ENCODE results near the gene CMIP.

Gene CMIP

DNA sequence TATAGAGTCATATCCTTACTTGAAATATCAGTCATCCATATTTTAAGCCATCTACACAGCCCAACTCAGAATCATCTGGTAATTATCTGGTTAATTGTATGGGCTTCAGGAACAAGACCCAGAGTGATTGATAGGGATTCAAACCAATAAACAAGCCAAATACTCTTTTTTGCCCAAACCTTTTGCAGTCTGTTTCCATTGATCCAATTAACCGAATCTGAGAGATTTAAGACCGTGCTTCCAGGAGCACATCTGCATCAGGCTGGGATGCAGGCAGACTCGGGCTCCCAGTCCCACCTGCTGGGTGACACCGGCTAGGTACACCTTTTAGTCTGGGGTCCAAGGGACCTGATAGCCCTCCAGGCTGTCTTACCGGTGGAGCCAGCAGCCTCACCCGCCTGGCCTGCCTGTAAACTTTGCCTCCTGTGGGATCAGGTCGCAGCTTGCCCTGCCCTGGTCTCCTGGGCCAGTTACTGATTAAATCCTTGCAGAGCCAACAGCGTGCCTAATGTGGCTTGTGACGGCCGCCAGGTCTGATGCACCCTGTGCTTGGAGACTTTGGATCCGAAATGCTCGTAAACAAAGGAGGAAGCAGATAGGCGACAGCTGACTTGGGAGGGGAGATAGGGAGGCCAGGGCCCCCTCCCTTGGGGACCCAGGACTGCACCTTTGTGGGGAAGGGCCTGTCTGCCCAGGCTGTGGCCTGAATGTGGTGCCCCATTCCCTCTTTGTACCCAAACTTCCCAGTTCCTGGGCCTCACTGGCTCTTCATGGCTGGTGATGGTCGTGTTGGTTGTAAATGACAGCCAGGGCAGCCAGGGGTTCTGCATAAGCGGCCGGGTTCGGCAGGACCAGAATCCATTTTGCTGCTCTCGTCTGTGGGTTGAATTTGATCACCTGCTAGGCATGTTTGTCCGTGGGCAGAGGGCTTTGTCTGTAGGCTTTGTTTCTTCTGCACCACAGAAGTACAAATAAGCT, 3.8 kb downstream of the CMIP start:
- DNase-seq: no peak

DNA sequence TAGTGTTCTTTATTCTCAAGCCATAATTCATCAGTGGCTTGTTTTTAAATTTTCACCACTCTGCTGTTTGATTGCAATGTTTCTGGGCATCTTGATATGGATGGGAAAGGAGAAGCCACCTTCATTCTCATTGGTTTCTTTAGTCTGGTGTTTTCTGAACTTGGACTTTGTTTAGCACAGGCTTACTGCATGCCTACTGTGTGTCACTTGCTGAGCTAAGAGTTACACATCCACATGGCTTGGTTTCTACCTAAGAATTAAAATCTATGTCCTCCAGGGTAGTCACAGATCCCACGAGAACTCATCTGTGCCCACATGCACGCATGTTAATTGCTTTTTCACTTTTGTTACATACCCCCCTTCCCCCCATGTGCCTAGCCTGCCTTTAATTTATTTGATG, 4.6 kb downstream of the CMIP start:
- DNase-seq: no peak

DNA sequence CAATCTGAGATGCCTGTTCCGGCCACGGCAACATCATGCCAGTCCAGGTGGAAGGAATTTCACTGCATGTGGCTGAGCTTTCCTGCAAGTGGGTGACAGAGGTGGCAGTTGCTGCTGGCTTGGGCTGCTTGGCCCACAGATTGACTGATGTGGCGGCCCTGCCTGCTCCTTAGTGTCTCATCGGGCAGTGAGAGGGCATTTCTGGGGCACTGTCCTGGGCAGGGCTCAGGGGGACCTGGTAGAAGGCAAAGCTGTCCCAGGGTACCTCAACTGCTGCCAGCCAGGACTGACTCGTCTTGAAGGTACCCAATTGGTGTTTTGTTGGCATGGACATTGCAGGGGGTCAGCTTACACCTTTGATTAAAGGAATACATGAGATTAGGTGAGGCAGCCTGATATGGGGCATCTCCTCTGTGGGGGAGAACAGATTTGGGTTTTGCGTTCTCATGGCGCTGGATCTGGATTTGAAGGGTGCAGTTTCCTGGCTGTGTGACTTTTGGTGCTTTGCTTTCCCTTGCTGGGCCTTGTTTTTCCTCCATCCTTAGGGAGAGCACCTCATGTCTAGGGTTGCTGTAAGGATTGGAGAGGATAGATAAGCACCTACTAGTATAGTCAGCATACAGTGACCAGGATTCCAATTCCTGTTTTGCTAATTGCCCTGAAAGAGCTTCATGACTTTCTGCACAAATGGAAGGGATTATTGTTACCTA, 5.4 kb downstream of the CMIP start:
- DNase-seq: no peak

DNA sequence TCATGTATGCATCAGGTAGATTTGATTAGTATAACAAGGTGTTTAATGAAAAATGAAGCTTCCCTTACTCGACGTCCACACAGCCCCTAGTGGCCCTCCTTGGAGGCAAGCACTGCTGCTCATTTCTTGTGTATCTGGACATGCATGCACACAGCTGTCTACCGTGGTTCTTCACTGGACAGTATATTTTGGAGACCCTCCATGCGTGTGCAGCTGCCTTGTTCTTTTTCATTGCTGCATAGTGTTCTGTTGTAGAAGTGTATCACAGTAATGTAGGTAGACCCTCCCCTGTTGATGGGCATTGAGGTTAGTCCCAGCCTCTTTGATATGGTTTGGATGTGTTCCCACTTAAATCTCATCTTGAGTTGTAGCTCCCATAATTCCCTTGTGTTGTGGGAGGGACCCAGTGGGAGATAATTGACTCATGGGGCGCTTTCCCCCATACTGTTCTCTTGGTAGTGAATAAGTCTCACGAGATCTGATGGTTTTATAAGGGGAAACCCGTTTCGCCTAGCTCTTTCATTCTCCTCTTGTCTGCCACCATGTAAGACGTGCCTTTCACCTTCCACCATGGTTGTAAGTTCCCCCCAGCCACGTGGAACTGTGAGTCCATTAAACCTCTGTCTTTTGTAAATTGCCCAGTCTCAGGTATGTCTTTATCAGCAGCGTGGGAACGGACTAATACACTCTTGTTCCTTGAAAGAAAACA, 6.3 kb downstream of the CMIP start:
- no peak for DNase-seq

DNA sequence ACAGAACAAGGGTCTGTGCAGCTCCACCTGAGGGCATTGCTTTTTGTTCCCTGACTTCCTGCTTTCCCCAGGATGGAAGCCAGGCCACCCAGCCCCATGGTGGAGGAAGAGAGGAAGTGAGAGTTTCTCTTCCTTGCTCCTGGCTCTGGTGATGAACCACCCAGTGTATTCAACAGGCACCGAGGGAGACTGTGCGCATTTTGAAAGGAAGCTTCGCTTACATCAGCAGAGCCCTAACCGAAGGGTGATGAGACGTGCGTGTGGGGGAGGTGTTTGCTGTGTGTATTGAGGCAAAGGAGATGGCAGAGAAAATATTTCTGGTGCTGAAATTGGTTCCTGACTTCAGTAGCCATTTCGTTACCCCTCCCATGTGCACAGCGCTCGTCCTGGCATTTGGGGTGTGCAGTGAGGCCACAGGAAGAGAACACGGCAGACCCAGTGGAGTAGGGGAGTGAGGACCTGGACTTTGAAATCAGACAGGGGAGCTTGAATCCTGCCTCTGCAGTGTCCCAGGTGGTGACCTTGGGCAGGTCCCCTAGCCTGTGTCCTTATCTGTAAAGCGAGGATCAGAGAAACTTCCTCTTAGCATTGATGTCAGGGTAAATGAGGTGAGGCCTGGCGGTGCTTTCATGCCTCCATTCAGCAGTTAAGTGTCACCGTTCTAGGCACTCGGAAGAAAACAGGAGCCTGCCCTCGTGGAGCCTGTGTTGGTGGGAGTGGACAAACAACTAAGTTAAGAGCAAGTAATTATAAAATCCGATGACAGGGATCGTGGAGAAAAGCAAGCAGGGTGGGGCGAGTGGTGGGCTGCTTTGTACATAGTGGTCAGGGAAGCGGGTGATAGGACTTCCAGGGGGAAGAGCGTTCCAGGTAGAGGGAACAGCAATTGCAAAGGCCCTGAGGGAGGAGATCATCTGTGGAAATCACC, 7.4 kb downstream of the CMIP start:
- DNase-seq: peak; percentile 42 to 57

DNA sequence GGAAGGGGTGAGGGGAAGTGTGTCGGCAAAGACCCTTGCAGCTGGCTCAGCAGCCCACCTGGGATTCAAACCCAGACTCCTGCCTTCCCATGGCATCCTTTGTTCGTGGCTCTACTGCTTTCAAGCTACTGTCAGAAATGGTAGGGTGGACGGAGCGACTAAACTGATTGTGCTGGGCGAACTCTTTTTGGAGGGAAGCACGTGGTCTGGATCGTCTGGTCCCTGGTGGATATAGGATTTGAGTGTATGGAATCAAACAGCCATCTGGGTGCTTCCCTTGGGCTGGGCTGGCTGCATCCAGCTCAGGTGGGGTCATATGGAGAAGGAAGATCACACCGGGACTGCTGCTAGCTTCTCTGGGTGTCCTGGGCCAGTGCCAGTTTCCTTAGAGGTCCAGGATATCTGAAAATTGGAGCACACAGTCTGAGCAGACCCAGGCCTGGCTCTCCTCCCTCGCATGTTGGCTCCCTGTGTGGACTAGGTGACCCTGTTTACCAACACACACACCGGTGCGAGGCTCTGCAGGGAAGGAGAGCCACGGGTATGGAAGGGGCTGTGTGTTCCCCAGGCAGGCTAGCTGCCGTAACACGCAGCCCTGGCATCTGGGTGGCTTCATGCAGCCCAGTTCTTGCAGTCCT, 8.6 kb downstream of the CMIP start:
- DNase-seq: no peak

DNA sequence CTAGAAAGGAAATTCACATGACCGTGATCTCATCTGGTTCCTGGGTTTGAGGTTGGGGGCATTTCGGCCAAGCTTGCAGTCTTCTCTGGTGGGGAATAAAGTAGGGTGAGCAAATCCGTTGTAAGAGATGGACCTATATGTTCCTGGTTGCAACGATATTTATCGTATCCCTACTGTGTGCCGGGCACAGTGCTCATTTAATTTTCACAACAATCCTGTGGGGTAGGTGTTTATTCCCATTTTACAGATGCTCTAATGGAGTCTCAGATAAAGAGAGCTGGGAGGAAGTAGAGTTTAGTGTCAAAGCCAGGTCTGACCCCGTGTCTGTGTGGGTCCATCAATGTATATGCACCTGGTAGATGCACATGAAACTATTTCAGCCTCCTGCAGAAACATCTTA, 9.4 kb downstream of the CMIP start:
- DNase-seq: no peak

DNA sequence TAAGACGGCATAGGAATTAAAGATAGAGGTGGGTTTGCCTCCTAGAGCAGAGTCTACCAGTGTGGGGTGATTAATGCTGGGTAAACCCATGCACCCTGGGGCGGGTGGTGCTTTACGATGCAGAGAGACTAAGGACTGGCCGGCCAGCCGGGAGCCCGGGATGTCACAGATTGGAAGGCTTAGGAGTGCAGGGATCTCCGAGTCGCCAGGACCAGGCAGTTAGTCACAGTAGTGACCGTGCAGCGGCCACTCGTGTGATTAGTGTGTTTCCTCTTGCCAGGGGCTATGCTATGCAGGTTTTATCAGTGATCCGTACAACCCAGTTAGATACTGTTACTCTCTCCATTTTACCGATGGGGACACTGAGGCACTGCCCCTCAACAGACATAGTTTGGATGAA, 10.4 kb downstream of the CMIP start:
- no peak for DNase-seq

DNA sequence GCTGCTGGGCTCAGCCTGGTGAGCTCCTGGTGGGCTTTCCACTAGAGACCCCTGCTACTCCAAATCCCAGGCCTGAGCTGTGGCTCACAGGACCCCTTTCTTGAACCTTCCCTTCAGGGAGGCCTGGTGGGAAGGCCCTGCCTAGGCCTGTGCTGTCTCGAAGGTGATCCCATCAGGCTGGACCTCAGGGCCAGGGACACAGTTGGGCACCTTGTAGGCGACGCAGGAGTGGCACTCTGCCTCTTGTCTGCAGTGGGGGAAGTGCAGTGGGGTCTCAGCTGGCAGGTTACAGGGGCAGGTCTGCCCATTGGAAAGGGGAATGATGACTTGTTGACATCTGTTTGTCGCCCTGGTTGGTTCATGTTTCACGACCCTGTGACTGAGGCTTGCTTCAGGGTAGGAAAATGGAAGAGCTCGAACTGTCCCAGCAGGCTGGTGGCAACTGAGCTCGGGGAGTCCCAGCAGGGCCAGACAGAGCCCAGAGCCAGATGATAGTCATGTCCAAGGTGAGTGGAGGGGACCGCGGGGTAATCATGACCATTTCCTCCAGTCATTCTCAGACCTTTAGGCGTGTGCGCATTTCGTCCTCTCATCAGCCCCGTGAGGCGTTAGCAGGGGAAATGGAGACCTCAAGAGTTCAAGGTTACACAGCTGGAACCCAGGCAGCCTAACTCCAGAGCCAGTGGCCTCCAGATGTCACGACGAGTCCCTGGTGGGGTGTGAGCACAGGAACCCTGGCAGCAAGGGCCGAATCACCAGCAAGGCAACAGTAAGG, 11.3 kb downstream of the CMIP start:
- DNase-seq: no peak

DNA sequence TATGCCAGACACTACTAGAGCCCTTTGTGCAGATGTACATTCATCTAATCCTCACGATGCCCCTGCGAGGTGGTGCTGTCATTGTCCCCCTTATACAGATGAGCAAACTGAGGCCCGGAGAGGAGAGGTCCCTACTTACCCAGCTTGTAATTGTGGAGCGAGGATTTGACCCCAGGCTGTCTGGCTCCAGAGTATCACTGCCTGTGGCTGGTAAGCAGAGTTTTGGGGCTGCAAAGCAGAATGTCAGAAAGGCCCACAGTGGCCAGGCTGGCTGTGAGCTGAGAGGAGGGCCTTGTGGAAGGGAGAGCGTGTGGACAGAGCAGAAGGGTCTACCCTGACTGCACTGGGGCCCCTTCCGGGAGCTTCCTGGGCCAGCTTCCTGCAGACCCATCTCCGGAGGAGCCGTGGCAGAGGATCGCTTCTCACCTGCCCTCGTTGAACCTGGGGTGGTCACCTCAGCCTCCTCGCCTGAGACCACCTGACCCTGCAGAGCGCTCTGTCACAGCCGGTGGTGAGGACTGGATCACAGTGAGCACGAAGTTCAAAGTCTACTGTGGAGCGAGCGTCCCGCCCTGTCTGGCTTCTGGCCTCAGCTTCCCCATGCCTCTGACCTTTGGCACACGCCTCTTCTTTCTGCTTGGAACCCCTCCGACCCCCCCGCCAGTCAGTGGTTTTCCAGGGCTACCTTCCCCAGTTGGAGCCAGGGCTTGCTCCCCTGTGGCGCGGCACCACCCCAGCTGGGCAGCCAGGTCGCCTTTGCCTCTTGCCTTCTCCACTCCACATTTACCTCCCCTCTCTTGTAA, 12.1 kb downstream of the CMIP start:
- no peak for DNase-seq

DNA sequence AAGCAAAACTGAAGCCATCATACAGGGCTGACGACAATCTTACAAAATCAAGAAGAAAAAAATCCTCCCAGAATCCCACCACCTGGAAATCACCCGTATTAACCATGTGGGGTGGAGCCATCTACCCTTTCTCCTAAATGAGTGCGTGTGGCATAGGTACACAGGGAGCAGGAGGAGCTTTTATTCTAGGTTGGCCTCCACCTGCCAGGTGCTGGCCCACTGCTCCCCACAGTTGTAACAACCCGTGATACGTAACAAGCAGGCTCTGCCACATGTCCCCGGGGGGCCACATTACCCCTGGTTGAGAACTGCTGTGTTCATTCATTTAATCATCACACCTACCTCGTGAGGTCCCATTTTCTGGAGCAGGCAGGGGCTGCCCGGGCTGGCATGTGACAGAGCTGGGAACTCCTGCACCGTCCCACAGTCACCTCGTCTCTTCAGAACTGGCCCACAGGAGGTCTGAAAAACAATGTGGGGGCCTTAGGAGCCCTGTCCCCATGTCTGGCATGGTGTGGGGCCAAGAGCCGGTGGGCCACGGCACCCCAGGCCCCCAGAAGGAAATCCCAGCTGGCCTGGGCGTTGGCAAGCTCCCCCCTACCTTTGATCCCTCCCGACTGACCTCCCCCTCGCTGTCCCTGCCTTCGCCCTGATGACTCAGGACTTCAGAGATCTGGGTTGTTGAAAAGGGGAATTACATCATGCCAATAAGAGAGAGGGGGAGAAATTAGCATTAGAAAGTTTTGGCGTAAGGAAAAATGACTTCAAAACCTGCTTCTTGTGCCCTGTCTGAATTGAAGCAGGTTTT, 12.9 kb downstream of the CMIP start:
- DNase-seq: no peak

DNA sequence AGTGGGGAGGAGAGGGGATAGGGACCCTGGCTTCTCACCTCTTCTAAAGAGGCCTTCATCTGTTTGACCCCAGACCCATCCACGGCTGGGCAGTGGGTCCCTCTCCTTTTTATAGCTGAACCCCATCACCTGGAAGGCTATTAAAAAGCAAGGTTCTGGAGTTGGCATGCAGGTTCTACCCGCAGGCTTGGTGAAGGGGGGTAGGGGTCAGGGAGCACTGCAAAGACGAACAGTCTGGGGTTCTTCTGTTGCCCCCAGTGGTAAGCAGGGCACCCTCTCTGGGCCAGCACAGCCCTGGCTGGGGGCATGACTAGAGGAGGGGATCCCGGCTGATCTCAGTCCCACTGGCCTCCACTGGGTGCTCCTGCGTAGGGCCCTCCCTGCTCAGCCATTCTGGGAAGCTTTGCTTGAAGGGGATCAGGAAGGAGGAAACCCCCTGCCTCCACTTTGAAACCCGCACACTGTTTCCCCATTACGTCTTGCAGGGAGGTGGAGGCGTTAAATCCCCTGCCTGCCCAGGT, 13.6 kb downstream of the CMIP start:
- DNase-seq: no peak

DNA sequence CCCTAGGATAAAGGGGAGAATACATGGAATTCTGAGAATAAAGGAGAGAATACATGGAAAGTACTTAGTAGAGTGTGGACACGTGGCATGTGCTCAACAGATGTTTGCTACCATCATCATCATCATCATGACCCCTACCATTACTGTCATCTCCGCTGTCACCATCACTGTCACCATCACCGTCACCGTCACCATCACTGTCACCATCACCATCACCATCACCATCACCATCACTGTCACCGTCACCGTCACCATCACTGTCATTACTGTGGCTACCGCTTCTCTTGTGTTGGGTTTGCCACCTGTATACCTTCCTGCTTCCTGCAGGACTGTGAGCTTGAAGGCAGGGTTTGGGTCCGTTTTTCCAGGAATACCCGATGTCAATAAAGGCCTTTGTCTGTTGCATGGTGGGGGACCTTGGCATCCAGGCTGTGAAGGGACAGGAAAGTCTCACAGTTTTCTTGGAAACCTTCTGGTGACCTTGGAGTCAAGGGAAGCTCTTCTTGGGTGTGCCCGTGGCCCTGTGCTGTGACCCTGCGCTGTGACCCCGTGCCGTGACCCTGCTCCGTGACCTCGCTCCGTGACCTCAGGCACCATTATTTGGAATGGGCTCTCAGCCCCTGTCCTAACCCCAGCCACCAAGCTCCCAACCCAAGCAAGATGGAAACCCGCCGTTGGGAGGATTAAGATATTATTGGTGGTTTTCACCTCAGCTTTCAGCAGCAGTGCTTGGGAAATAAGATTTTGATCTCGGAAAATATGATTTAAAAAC, 14.4 kb downstream of the CMIP start:
- no peak for DNase-seq

DNA sequence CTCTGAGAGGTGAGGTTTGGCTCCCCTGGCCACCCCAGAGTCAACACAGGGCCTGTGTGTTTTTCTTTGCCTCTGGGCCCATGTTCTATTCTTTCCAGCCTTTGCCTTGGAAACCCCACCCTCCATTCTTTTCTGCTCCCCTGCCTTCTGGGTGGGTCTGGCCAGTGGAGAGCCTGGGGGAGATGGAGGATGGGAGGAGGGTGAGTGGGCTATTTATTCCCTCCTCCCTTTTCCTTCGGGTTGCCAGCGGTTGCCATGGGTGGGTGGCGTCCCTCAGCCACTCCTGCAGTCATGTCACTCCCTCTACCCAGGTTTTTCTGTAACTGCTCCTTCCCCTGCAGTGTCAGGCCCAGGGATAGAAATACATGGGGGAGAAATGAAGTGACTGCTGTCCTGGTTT, 15.5 kb downstream of the CMIP start:
- no peak for DNase-seq

DNA sequence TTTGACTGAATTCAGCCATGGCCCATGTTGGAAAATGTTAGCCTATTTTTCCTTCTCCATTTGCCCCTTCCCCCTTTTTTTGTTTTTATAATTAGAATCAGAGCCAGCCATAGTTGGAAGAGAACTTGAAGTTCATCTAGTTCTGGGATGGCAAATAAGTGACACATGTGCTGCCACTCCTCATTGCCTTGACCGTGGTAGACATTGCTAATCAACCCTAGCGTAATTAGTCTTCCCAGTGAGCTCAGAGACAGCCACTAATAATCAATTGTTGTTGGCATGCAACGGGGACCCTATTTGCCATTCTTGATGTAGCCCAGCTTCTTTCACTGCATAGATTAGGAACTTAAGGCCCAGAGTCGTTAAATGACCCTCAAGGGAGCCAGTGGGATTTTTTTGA, 16.6 kb downstream of the CMIP start:
- no peak for DNase-seq

DNA sequence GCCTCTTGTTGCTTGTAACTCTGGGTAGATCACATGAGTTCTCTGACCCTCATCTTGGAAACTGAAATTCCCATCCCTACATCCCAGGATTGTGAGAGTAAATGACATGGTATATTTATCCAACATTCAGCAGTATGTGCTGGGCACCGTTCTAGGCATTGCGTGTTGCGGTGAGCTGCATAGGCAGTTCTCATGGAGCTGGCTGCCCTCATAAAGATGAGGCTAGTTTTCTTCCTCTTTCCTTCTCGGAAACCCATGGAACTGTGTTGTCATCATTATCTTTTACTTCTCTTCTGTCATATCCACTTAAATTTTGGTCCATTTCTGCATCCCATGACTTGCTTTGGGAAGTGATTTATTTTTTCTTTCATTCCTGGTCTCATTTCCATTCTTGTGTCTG, 17.2 kb downstream of the CMIP start:
- no peak for DNase-seq

DNA sequence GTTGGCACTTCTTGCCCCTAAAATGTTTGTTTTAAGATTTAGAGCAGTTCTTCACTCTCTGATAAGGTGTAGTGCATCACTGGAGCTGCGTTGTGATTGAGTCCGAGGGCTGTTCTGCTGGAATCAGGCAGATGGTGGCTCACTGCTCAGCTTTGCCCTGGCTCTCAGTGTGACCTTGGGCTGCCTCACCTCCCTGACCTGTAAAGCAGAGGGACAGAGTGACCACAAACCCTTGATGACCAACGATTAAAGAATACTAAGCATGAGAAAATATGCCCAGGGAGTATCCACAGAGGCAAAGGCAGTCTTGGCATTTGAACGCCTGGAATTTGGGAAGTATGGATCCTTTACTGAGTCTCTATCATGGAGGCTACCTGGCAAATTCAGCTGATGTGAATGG, 18.1 kb downstream of the CMIP start:
- DNase-seq: no peak

DNA sequence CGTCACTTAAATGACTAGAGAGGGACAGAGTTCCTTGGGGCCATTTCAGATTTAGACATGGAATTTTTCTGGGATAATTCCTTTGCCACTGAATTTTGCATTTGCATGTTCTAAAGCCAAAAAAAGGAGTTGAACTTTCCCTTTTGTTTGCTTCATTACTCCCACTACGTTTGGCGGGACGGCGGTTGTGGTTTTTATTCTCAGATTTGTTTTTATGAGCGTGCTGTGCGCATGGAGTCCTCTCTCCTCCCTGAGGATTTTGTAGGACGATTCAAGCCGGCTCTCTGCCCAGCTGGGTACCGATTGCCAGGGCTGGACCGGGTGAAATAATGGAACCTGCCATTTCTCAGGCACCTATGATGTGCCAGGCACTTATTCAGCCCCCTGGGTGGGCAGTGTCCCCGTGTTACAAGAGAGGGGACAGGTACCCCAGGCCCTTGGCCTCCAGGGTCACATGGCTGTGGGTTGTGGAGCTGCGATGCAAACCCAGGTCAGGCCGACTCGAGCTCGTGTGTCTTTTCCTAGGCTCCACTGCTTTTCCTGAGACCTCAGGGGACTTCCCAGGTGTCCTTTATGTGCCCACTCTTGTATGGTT, 18.8 kb downstream of the CMIP start:
- DNase-seq: no peak
